ENCODE data around the gene SMC1A. TPM values are rescaled to one million over a fixed set of nuclear protein-coding genes. Genes with fewer than 3 reads are reported as not detected.

The SMC1A gene
- total and polyA plus RNA-seq, 4 experiments from 2014 or later = 17.1 to 80.5 (median 64.7) TPM

DNA sequence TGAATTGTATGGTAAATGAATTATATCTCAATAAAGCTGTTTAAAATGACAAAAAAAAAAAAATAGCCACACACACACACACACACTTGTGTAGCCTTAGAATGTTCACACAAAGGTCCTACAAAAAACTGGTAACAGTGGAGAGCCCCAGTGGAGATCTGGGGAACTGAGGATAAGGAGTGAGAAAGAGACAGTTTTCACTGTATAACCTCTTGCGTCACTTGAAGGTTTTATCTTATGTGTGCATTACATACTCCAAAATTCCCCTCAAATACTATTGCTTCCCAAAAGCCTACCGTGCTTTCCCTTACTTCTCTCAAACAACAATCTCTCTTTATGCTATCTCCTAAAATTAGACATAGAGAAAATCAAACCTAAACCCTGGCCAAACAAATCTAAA lies 67.8 kb downstream of the SMC1A start:
- H3K4me3 Mint-ChIP-seq = no peak overlapping the region
- POLR2A ChIA-PET (ENCODE audit: partially characterized antibody) = no interaction called here

DNA sequence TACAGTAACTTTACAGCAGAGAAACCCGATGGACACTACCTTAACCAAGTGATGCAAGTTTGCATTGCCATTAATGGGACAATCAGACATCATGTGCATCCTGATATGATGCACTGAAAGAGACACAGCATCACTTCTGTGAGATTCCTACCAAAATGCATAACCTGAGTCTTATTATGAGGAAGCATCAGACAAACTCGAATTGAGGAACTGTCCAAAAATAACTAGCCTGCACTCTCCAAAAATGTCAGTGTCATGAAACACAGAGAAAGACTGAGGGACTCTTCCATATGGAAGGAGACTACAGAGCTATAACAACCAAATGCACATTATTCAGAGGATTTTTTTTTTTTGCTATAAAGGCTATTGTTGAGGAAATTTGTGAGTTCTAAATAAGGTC lies 74.5 kb downstream of the SMC1A start:
- CTCF ChIA-PET (ENCODE audit: partially characterized antibody) = no interaction called here
- H3K4me1 Mint-ChIP-seq = no peaks in the 10 kb centered on the region

More for the DNA sequence above, 67.8 kb downstream of the SMC1A start:
- CTCF ChIA-PET (ENCODE audit: partially characterized antibody) = no interaction called here
- H3K4me3 ChIP-seq (ENCODE audit: low read length in 2 of 2) = no peak overlapping the region
- no peaks in the 10 kb centered on the region for H3K9me3 ChIP-seq (ENCODE audit: control insufficient read depth in 1 of 2, low read length in 2 of 2)
- no peak overlapping the region for H3K27ac Mint-ChIP-seq
- H3K4me1 ChIP-seq (ENCODE audit: insufficient read depth, low read length) = no peaks in the 10 kb centered on the region
- H3K27ac ChIP-seq (ENCODE audit: low read depth, low read length) = no peak overlapping the region
- DNase-seq = no peak
- H3K36me3 ChIP-seq (ENCODE audit: insufficient read depth, low read length) = no peaks in the 10 kb centered on the region
- H3K27me3 ChIP-seq (ENCODE audit: insufficient read depth, low read length) = no peaks in the 10 kb centered on the region
- no peaks in the 10 kb centered on the region for H3K4me1 Mint-ChIP-seq
- peaks cover 0 to 7% (median 2%) of the 10 kb centered on the region in 8 donors for H3K9me3 Mint-ChIP-seq
- no peaks in the 10 kb centered on the region for H3K27me3 Mint-ChIP-seq
- intact Hi-C loops (cut with micrococcal nuclease) = no loop called here
- H3K36me3 Mint-ChIP-seq = no peaks in the 10 kb centered on the region

DNA sequence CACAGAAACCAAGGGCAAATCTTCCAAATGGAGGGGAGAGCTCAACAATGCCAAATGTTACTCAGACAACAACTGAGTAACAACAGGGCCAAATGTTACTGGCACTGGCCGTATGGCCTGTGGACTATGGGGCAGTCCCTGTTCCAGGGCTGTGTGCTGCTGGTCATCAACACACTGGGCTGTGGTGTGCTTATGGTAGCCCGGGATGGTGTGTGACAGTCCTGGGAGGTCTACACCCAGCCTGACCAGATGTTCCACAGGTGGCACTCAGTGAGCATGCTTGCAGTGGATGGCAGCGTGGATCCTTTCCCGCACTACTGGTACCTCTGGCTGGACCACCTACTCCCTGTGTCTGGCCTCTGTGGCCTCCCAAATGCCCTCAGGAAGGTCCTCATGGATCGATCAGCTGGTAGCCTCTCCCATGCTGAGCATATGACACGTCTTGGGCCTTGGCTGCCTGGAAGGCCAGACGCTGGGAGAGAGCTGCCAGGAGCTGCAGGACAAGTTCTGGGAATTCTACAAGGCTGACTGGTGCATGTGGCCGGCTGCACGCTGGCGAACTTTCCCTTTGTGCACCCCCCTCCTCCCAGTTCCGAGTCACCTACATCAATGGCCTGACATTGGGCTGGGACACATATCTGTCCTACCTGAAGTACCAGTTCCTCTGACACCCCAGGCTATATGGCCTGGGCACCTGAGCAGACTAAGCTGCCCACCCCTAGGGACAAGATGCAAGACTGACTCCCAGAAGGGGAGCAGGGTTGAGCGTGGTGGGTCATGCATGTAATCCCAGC lies 81.4 kb downstream of the SMC1A start:
- H3K9me3 ChIP-seq (ENCODE audit: control insufficient read depth in 1 of 2, low read length in 2 of 2) = no peaks in the 10 kb centered on the region
- no peak for DNase-seq
- no peaks in the 10 kb centered on the region for H3K27me3 ChIP-seq (ENCODE audit: insufficient read depth, low read length)
- H3K27ac ChIP-seq (ENCODE audit: low read depth, low read length) = no peak overlapping the region
- ChIA-PET POLR2A (ENCODE audit: partially characterized antibody) (no interaction called here), CTCF (ENCODE audit: partially characterized antibody) (interaction anchor here (1.4 kb wide), 1 partner anchor 23 kb away, joined by 4 read pairs; no protein-coding TSS in a partner anchor)
- no peak overlapping the region for H3K4me3 Mint-ChIP-seq
- H3K36me3 Mint-ChIP-seq = no peaks in the 10 kb centered on the region
- H3K4me3 ChIP-seq (ENCODE audit: low read length in 2 of 2) = no peak overlapping the region
- intact Hi-C loops (cut with micrococcal nuclease) = no loop called here
- no peak overlapping the region for H3K27ac Mint-ChIP-seq
- H3K4me1 ChIP-seq (ENCODE audit: insufficient read depth, low read length) = no peaks in the 10 kb centered on the region
- no peaks in the 10 kb centered on the region for H3K4me1 Mint-ChIP-seq
- peaks cover 0 to 5% of the 10 kb centered on the region in 2 donors for H3K27me3 Mint-ChIP-seq
- H3K9me3 Mint-ChIP-seq = peaks cover 0 to 5% (median 0%) of the 10 kb centered on the region in 8 donors
- no peaks in the 10 kb centered on the region for H3K36me3 ChIP-seq (ENCODE audit: insufficient read depth, low read length)

More for the DNA sequence above, 74.5 kb downstream of the SMC1A start:
- DNase-seq = no peak
- Mint-ChIP-seq H3K4me3 (no peak overlapping the region), H3K36me3 (no peaks in the 10 kb centered on the region), H3K27ac (no peak overlapping the region), H3K27me3 (peaks cover 0 to 2% of the 10 kb centered on the region in 2 donors), H3K9me3 (peaks cover 0 to 13% (median 2%) of the 10 kb centered on the region in 8 donors)
- POLR2A ChIA-PET (ENCODE audit: partially characterized antibody) = no interaction called here
- intact Hi-C loops (cut with micrococcal nuclease) = no loop called here
- Histone ChIP-seq H3K4me1 (ENCODE audit: insufficient read depth, low read length) (no peaks in the 10 kb centered on the region), H3K27ac (ENCODE audit: low read depth, low read length) (no peak overlapping the region), H3K4me3 (ENCODE audit: low read length in 2 of 2) (no peak overlapping the region), H3K9me3 (ENCODE audit: control insufficient read depth in 1 of 2, low read length in 2 of 2) (no peaks in the 10 kb centered on the region), H3K27me3 (ENCODE audit: insufficient read depth, low read length) (no peaks in the 10 kb centered on the region), H3K36me3 (ENCODE audit: insufficient read depth, low read length) (no peaks in the 10 kb centered on the region)

DNA sequence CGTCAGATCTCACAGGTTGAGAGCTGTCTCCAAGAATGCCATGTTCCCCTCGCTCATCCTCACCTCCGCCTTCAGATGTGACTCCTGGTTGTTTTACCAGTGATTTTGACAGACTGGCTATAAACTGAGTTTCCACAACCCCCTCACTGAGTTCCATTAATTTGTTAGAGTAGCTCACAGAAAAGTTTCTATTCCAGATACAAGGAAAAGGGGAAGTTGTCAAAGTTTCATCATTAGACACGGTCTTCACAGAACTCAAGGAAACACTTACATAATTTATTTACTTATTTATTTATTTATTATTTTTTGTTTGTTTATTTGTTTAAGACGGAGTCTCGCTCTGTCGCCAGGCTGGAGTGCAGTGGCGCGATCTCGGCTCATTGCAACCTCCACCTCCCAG lies 85.4 kb downstream of the SMC1A start:
- ChIA-PET POLR2A (ENCODE audit: partially characterized antibody) (no interaction called here), CTCF (ENCODE audit: partially characterized antibody) (interaction anchor here (1.3 kb wide), 1 partner anchor 12 kb away, joined by 3 read pairs; no protein-coding TSS in a partner anchor)
- Mint-ChIP-seq H3K4me3 (no peak overlapping the region), H3K27ac (no peak overlapping the region), H3K4me1 (peaks cover 0 to 1% (median 0%) of the 10 kb centered on the region in 4 donors), H3K9me3 (no peaks in the 10 kb centered on the region), H3K27me3 (peaks cover 7 to 8% of the 10 kb centered on the region in 2 donors), H3K36me3 (no peaks in the 10 kb centered on the region)
- Histone ChIP-seq H3K27ac (ENCODE audit: low read depth, low read length) (no peak overlapping the region), H3K4me3 (ENCODE audit: low read length in 2 of 2) (no peak overlapping the region), H3K27me3 (ENCODE audit: insufficient read depth, low read length) (no peaks in the 10 kb centered on the region), H3K9me3 (ENCODE audit: control insufficient read depth in 1 of 2, low read length in 2 of 2) (no peaks in the 10 kb centered on the region), H3K36me3 (ENCODE audit: insufficient read depth, low read length) (no peaks in the 10 kb centered on the region), H3K4me1 (ENCODE audit: insufficient read depth, low read length) (no peaks in the 10 kb centered on the region)
- DNase-seq = no peak
- intact Hi-C loops (cut with micrococcal nuclease) = no loop called here

DNA sequence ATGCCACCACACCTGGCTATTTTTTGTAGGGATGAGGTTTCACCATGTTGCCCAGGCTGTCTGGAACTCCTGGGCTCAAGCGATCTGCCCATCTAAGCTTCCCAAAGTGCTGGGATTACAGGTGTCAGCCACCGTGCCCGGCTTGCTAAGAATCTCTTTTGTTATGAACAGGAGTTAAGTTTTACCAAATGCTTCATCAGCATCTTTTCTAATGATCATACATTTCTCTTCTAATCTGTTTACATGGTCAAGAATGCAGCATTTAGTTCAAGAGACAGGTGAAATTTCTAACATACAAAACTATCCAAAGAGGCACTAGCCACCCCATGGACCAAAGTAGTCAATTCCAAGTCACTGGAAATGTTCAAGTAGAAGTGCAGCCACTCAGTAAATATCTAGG lies 88.6 kb downstream of the SMC1A start:
- no peaks in the 10 kb centered on the region for H3K36me3 Mint-ChIP-seq
- H3K4me3 ChIP-seq (ENCODE audit: low read length in 2 of 2) = no peak overlapping the region
- H3K4me1 ChIP-seq (ENCODE audit: insufficient read depth, low read length) = no peaks in the 10 kb centered on the region
- H3K27me3 Mint-ChIP-seq = peaks cover 5 to 8% of the 10 kb centered on the region in 2 donors
- H3K9me3 Mint-ChIP-seq = no peaks in the 10 kb centered on the region
- no peak overlapping the region for H3K4me3 Mint-ChIP-seq
- H3K27ac ChIP-seq (ENCODE audit: low read depth, low read length) = no peak overlapping the region
- no peaks in the 10 kb centered on the region for H3K27me3 ChIP-seq (ENCODE audit: insufficient read depth, low read length)
- ChIA-PET CTCF (ENCODE audit: partially characterized antibody) (interaction anchor here (1.3 to 1.6 kb wide), 2 partner anchors 16 to 21 kb away, joined by 3 to 4 read pairs; no protein-coding TSS in a partner anchor), POLR2A (ENCODE audit: partially characterized antibody) (no interaction called here)
- H3K4me1 Mint-ChIP-seq = peaks cover 0 to 1% (median 0%) of the 10 kb centered on the region in 4 donors
- H3K9me3 ChIP-seq (ENCODE audit: control insufficient read depth in 1 of 2, low read length in 2 of 2) = no peaks in the 10 kb centered on the region
- DNase-seq = no peak
- intact Hi-C loops (cut with micrococcal nuclease) = no loop called here
- no peaks in the 10 kb centered on the region for H3K36me3 ChIP-seq (ENCODE audit: insufficient read depth, low read length)
- no peak overlapping the region for H3K27ac Mint-ChIP-seq

DNA sequence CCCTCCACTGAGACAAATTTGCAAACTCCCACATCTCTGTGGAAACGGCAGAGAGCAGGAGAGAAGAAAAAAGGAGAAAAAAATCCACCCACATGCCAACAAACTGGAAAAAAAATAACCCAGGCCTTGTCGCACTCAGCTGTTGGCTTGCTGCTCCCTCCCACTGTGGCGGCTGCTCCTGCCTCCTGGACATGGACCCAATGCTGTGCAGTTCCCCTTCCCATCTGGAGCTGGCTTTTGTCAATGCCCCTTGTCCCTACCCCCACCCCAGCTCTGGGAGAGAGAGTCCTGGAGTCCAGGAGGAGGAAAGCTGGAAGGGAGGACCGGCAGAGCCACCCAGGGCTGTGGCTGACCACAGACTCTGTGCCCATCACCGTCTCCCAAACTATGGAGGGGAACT lies 90.2 kb downstream of the SMC1A start:
- Histone ChIP-seq H3K36me3 (ENCODE audit: insufficient read depth, low read length) (no peaks in the 10 kb centered on the region), H3K9me3 (ENCODE audit: control insufficient read depth in 1 of 2, low read length in 2 of 2) (no peaks in the 10 kb centered on the region), H3K27ac (ENCODE audit: low read depth, low read length) (no peak overlapping the region), H3K4me1 (ENCODE audit: insufficient read depth, low read length) (no peaks in the 10 kb centered on the region), H3K4me3 (ENCODE audit: low read length in 2 of 2) (no peak overlapping the region), H3K27me3 (ENCODE audit: insufficient read depth, low read length) (no peaks in the 10 kb centered on the region)
- POLR2A ChIA-PET (ENCODE audit: partially characterized antibody) = no interaction called here
- Mint-ChIP-seq H3K4me1 (peaks cover 0 to 1% (median 0%) of the 10 kb centered on the region in 4 donors), H3K9me3 (no peaks in the 10 kb centered on the region), H3K36me3 (no peaks in the 10 kb centered on the region), H3K27ac (no peak overlapping the region), H3K27me3 (peaks cover 5 to 13% of the 10 kb centered on the region in 2 donors), H3K4me3 (no peak overlapping the region)
- intact Hi-C loops (cut with micrococcal nuclease) = no loop called here
- CTCF ChIA-PET (ENCODE audit: partially characterized antibody) = interaction anchor here (1.3 to 1.6 kb wide), 2 partner anchors 15 to 20 kb away, joined by 3 to 5 read pairs; no protein-coding TSS in a partner anchor
- DNase-seq = no peak

DNA sequence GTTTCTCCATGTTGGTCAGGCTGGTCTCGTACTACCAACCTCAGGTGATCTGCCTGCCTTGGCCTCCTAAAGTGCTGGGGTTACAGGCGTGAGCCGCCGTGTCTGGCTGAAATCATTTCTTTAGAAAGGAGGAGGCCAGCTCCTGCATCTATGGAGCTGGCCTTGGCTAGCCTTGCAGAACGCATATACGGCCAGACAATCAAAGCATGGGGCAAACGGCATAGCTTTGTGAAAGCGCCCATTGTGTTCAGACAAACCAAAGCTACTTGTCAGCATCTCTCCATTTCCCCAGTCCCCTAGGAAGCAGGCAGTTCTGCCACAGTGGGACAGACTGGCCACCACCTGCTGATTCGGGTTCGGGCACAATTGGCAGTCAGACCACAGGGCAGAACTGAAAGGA lies 92.1 kb downstream of the SMC1A start:
- Histone ChIP-seq H3K4me1 (ENCODE audit: insufficient read depth, low read length) (no peaks in the 10 kb centered on the region), H3K4me3 (ENCODE audit: low read length in 2 of 2) (no peak overlapping the region), H3K27me3 (ENCODE audit: insufficient read depth, low read length) (no peaks in the 10 kb centered on the region), H3K27ac (ENCODE audit: low read depth, low read length) (no peak overlapping the region), H3K36me3 (ENCODE audit: insufficient read depth, low read length) (no peaks in the 10 kb centered on the region), H3K9me3 (ENCODE audit: control insufficient read depth in 1 of 2, low read length in 2 of 2) (no peaks in the 10 kb centered on the region)
- Mint-ChIP-seq H3K36me3 (no peaks in the 10 kb centered on the region), H3K4me3 (no peak overlapping the region), H3K4me1 (peaks cover 0 to 1% (median 0%) of the 10 kb centered on the region in 4 donors), H3K9me3 (no peaks in the 10 kb centered on the region), H3K27me3 (peaks cover 8 to 22% of the 10 kb centered on the region in 2 donors), H3K27ac (no peak overlapping the region)
- intact Hi-C loops (cut with micrococcal nuclease) = no loop called here
- no peak for DNase-seq
- POLR2A ChIA-PET (ENCODE audit: partially characterized antibody) = no interaction called here
- CTCF ChIA-PET (ENCODE audit: partially characterized antibody) = interaction anchor here (0.9 to 2.4 kb wide), 2 partner anchors 12 to 18 kb away, joined by 4 to 9 read pairs; no protein-coding TSS in a partner anchor

All from CD4-positive, alpha-beta memory T cell (primary cell).